ENCODE data around the gene XYLB.
"Not testable (repeated sequence)": the region's sequence is repeated elsewhere in the genome, so short reads cannot be mapped to it uniquely, and the experiment has no call there.

XYLB gene

GRCh38 chr3:38401246-38401962 is 54.8 kb downstream of the XYLB start:
- no peak for DNase-seq

DNA sequence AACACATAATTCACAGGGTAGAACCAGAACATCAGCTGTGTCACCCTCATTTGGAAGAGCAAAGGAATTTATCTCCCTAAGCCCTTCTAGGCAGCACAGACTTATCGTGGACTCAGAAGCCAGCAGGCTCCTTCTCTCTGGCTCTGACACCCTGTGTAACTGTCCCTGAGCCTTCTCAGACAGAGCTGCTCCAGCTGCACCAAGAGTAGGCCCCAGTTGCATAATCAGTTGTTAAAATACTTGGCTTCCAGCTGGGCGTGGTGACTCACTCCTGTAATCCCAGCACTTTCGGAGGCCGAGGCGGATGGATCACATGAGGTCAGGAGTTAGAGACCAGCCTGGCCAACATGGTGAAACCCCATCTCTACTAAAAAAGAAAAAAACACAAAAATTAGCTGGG is 57.7 kb downstream of the XYLB start:
- DNase-seq = no peak

DNA sequence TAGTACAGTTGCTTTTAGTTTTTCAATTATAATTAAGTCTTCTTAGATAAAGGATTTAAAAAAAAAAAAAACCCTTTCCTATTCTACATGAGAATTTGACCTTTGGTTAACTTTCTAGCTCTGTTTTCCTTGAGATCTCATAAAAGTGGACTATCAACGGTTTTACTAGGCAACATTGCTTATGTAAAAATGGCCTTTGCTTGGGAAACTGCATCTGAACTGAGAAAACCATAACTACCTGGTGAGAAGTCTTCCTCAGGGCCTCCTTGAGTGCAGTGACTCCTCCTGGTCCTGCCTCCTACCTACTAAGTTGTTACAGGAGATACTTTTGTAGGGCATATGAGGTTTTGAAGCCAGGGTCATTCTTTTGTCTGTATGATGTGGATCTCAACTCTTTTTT is 65.0 kb downstream of the XYLB start:
- DNase-seq = no peak

DNA sequence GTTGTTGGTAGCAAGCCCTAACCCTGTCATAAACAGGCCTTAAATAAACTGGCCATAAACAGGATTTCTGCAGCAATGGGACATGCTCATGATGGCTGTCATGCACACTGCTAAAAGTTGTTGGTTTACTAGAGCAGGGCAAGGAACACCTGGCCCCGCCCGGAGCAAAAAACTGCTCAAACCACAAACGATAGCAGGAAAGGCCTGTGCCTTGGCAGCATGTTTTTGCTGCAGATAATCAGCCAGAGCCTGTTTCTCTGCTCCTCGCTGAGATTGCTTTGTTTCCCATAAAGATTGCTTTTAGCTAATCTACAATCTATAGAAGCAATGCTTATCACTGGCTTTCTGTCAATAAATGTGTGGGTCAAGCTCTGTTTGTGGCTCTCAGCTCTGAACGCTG is 74.2 kb downstream of the XYLB start:
- DNase-seq = not testable (repeated sequence)

DNA sequence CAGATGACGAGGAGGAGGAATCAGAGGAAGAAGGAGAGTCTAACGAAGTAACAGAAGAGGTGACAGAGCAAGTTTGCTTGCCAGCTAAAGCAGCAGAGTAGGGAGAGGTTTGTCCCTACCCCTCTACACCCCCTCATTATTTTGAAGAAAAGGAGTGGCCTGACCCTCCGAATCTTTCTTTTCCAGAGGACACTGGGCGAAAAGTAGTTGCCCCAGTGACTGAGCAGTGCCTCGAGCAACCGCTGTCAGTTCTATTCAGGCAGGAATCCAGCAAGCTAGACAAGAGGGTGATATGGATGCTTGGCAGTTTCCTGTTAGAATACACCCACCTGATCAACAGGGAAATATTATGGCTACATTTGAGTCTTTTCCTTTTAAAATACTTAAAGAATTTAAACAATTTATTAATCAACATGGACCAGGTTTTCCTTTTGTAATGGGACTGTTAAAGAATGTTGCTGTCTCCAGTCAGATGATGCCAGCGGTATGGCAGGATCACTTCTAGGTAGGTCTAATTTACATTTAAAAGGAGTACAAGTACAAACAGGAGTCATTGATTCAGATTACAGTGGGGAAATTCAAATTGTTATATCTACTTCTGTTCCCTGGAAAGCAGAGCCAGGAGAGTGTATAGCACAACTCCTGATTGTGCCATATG is 75.2 kb downstream of the XYLB start:
- DNase-seq = no peak

- not testable (repeated sequence) for DNase-seq
Measured at GRCh38 chr3:38426798-38427426, 80.3 kb downstream of the XYLB start.

DNA sequence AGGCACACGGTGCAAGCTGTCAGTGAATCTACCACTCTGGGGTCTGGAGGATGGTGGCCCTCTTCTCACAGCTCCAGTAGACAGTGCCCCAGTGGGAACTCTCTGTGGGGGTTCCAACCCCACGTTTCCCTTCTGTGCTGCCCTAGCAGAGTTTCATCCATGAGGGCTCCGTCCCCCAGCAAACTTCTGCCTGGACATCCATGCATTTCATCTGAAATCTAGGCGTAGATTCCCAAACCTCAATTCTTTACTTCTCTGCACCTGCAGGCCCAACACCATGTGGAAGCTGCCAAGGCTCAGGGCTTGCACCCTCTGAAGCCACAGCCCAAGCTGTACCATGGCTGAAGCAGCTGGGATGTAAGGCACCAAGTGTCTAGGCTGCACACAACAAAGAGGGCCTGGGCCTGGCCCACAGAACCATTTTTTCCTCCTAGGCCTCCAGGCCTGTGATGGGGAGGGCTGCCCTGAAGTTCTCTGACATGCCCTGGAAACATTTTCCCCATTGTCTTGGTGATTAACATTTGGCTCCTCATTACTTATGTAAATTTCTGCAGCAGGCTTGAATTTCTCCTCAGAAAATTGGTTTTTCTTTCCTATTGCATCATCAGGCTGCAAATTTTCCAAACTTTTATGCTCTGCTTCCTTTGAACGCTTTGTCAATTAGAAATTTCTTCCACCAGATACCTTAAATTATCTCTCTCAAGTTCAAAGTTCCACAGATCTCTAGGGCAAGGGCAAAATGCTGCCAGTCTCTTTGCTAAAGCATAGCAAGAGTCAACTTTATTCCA is 86.5 kb downstream of the XYLB start:
- DNase-seq = not testable (repeated sequence)

DNA sequence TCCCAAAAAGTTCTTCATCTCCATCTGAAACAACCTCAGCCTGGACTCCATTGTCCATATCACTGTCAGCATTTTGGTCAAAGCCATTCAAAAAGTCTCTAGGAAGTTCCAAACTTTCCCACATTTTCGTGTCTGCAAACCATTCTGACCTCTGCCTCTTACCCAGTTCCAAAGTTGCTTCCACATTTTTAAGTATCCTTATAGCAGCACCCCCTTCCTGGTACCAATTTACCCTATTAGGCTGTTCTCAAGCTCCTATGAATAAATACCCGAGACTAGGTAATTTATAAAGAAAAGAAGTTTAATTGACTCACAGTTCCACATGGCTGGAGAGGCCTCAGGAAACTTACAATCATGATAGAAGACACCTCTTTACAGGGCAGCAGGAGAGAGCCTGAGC is 87.1 kb downstream of the XYLB start:
- not testable (repeated sequence) for DNase-seq

- not testable (repeated sequence) for DNase-seq
Measured at GRCh38 chr3:38438436-38439069, 92.0 kb downstream of the XYLB start.

- not testable (repeated sequence) for DNase-seq
Measured at GRCh38 chr3:38443205-38443604, 96.6 kb downstream of the XYLB start.

DNA sequence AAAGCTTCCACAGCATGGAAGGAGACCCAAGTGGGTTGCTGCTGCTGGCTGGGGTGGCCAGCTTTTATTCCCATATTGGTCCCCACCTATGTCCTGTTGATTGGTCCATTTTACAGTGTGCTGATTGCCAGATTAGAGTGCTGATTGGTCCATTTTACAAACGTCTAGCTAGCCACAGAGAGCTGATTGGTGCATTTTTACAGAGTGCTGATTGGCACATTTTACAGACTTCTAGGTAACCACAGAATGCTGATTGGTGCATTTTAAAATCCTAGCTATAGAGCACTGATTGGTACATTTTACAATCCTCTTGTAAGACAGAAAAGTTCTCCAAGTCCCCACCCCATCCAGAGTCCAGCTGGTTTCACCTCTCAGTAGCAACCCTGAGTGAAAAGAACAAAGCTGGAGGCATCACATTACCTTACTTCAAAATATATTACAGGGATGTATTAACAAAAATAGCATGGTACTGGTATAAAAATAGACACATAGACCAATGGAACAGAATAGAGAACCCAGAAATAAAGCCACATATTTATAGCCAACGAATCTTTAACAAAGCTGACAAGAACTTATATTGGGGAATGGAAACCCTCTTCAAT is 99.6 kb downstream of the XYLB start:
- DNase-seq = no peak

DNA sequence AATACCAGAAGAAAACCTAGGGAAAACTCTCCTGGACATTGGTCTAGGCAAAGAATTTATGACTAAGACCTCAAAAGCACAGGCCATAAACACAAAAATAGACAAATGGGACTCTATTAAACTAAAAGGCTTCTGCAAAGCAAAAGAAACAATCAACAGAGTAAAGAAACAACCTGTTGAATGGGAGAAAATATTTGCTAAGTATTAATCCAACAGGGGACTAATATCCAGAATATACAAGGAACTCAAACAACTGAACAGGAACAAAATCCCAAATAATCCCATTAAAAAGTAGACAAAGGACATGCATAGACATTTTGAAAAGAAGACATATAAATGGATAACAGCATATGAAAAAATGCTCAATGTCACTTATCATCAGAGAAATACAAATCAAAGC is 100.2 kb downstream of the XYLB start:
- no peak for DNase-seq

- DNase-seq = no peak
Measured at GRCh38 chr3:38450853-38451252, 104.3 kb downstream of the XYLB start.

GRCh38 chr3:38453075-38453912 is 106.7 kb downstream of the XYLB start, which contains the start of gene ACVR2B:
TSS of gene ACVR2B (plus strand) at chr3:38453890. CDS start at chr3:38454323, 433 bp downstream.
- peak; percentile 71 for DNase-seq

- DNase-seq = no peak
Measured at GRCh38 chr3:38453913-38454177, 107.3 kb downstream of the XYLB start.

- no peak for DNase-seq
Measured at GRCh38 chr3:38454178-38454883, 107.7 kb downstream of the XYLB start.

DNA sequence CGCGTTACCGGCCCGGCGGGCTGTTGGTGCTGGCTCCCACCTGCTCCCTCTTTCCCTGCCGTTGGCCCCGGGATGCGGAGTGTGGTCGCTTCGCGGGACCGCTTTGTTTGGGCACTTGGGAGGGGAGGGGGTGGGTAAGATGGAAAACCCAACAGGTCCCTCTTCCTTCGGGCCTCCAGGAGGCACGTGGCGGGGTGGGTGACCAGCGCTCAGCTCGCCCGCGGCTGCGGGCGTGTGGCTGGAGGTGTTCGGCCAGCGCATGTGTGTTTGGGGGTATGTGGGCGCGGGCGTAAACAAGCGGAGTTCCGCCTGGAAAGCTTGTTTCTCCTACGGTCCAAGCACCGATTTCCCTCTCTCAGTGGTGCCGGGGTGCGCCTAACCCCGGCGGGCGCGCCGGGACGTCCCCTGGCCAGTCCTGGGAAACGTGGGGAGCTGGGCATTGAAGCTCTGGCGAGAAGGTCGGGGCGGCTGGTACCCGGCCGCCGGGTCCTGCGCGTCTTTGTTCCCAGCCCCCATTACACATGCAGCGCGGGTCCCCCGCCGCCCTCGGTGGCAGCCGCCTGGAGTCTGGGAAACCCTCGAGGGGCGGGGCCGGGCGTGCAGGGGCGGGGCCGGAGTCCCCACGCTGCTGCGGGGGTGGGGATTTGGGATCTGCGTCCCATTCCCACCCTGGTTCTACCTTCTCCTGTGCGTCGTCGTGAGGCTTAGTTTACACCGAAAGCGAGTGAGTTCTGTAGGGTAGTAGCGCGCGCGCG is 108.5 kb downstream of the XYLB start:
- peak; percentile 39 for DNase-seq

- peak; percentile 37 for DNase-seq
Measured at GRCh38 chr3:38455639-38456430, 109.2 kb downstream of the XYLB start.

All from NCI-H2227 treated with DMSO at 0.1 percent for 48 hours (cell line).